Mammary epithelial cell (primary cell): Measurements from ENCODE around the gene CSH1.
"Not testable (repeated sequence)": the region's sequence is repeated elsewhere in the genome, so short reads cannot be mapped to it uniquely, and the experiment has no call there.

Source experiments
- CTCF ChIP-seq, 2 donors: IDR thresholded peaks in 1 of 2; conservative IDR thresholded peaks in 1 of 2; 2 replicates each; pipeline ENCODE4 v1.5.1; 2011 to 2012; ENCODE audit warnings: inconsistent platforms in 2 of 2, low read length in 2 of 2, mild to moderate bottlenecking in 2 of 2, control low read depth in 1 of 2, low read depth in 1 of 2; ENCODE audit not compliant: insufficient read depth in 1 of 2; ENCODE audit errors: extremely low read depth in 1 of 2
- EZH2 ChIP-seq: IDR thresholded peaks from 2 replicates; pipeline ENCODE4 v1.6.1; 2012; ENCODE audit warnings: low read length, inconsistent platforms, borderline replicate concordance

DNA sequence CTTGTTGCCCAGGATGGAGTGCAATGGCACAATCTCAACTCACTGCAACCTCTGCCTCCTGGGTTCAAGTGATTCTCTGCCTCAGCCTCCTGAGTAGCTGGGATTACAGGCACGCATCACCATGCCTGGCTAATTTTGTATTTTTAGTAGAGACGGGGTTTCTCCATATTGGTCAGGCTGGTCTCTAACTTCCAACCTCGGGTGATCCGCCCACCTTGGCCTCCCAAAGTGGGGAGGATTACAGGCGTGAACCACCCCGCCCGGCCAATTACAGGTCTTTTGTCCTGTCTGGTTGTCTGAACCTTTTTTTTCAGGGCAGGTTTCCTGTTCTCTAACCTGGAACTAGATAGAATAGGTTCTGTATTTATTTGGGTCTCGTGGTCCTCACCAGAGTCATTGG lies 39.9 kb downstream of the CSH1 start:
- not testable (repeated sequence) for TF ChIP-seq CTCF (conservative IDR thresholded peaks at IDR 0.05 in 1 of 2, IDR thresholded peaks at IDR 0.05 in 1 of 2; ENCODE audit: extremely low read depth in 1 of 2, insufficient read depth in 1 of 2, low read depth in 1 of 2, low read length in 2 of 2); EZH2
